ENCODE results near the gene CDKL1.
"Not testable (repeated sequence)": the region's sequence is repeated elsewhere in the genome, so short reads cannot be mapped to it uniquely, and the experiment has no call there.

The CDKL1 gene

GRCh38 chr14:50357124-50357523, 39.6 kb downstream of the CDKL1 start:
- no peaks in the 10 kb centered on the region for H3K36me3 ChIP-seq (ENCODE audit: insufficient read depth)
- TF ChIP-seq, protein P1, sequence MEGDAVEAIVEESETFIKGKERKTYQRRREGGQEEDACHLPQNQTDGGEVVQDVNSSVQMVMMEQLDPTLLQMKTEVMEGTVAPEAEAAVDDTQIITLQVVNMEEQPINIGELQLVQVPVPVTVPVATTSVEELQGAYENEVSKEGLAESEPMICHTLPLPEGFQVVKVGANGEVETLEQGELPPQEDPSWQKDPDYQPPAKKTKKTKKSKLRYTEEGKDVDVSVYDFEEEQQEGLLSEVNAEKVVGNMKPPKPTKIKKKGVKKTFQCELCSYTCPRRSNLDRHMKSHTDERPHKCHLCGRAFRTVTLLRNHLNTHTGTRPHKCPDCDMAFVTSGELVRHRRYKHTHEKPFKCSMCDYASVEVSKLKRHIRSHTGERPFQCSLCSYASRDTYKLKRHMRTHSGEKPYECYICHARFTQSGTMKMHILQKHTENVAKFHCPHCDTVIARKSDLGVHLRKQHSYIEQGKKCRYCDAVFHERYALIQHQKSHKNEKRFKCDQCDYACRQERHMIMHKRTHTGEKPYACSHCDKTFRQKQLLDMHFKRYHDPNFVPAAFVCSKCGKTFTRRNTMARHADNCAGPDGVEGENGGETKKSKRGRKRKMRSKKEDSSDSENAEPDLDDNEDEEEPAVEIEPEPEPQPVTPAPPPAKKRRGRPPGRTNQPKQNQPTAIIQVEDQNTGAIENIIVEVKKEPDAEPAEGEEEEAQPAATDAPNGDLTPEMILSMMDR (conservative IDR thresholded peaks at IDR 0.05; ENCODE audit: low read depth, low read length) = no peak
- H3K79me2 ChIP-seq (ENCODE audit: insufficient read depth, low read depth) = no peaks in the 10 kb centered on the region

GRCh38 chr14:50356283-50356682, 40.4 kb downstream of the CDKL1 start:
- H3K27ac ChIP-seq; H3K79me2 ChIP-seq (ENCODE audit: insufficient read depth, low read depth); H3K4me3 ChIP-seq (IDR thresholded peaks at IDR 0.05; ENCODE audit: insufficient read depth, low read depth, low read length); H3K9ac ChIP-seq; H2AFZ ChIP-seq (ENCODE audit: low read depth); H3K27me3 ChIP-seq (ENCODE audit: insufficient read depth, low read depth); H3K4me1 ChIP-seq (ENCODE audit: low read depth, poor library complexity, severe bottlenecking); H3K36me3 ChIP-seq (ENCODE audit: insufficient read depth); H4K20me1 ChIP-seq (ENCODE audit: insufficient read depth); H3K4me2 ChIP-seq: not testable (repeated sequence)

More at GRCh38 chr14:50357124-50357523, 39.6 kb downstream of the CDKL1 start:
- H3K4me3 ChIP-seq (IDR thresholded peaks at IDR 0.05; ENCODE audit: insufficient read depth, low read depth, low read length) = no peak overlapping the region
- H3K27ac ChIP-seq = no peak overlapping the region
- no peaks in the 10 kb centered on the region for H4K20me1 ChIP-seq (ENCODE audit: insufficient read depth)
- H3K4me1 ChIP-seq (ENCODE audit: low read depth, poor library complexity, severe bottlenecking) = no peaks in the 10 kb centered on the region
- no peaks in the 10 kb centered on the region for H3K27me3 ChIP-seq (ENCODE audit: insufficient read depth, low read depth)
- no peak overlapping the region for H2AFZ ChIP-seq (ENCODE audit: low read depth)
- H3K4me2 ChIP-seq = no peak overlapping the region
- H3K9ac ChIP-seq = no peak overlapping the region

DNA sequence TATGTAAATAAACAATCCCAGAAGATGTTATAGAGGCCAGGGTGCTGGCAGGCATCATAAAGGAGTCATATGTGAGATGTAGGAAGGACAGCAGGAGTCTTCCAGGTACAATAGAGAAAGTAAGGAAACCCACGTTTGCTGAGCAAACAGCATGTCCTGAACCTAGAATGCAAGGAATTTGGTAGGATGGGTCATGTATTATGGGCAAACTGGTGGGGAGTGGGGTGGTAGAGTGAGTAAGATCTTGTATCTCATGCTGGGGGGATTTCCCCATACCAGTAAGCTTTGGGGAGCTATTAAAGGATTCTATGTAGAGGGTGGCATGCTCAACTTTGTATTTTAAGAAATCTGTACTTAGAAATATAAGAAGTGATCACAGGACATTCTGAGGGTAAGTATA, 41.0 kb downstream of the CDKL1 start:
- H3K4me3 ChIP-seq (IDR thresholded peaks at IDR 0.05; ENCODE audit: insufficient read depth, low read depth, low read length) = no peak overlapping the region

DNA sequence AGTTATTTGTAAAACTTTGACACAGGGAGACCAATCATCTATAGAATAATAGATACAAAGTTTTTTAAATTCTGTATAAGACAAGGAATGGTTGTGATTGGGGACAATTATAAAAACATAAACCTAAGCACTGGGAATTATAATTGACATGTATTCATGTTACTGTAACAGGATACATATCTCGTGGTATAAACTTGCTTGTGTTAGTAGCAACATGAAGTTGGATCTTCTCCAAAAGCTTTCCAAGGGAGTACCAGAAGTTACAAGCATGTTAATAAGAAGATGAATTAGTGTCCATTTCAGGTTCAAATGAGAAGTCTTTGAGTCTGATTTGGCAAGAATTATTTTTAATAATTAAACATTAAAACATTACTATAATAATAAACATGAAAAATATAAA, 42.2 kb downstream of the CDKL1 start:
- Histone ChIP-seq H3K4me1 (ENCODE audit: low read depth, poor library complexity, severe bottlenecking) (no peaks in the 10 kb centered on the region), H3K9ac (no peak overlapping the region), H3K36me3 (ENCODE audit: insufficient read depth) (no peaks in the 10 kb centered on the region), H3K27ac (no peak overlapping the region), H3K27me3 (ENCODE audit: insufficient read depth, low read depth) (no peaks in the 10 kb centered on the region), H2AFZ (ENCODE audit: low read depth) (no peak overlapping the region), H4K20me1 (ENCODE audit: insufficient read depth) (no peaks in the 10 kb centered on the region), H3K4me3 (IDR thresholded peaks at IDR 0.05; ENCODE audit: insufficient read depth, low read depth, low read length) (no peak overlapping the region), H3K79me2 (ENCODE audit: insufficient read depth, low read depth) (no peaks in the 10 kb centered on the region), H3K4me2 (no peak overlapping the region)
- TF ChIP-seq, protein P1 (conservative IDR thresholded peaks at IDR 0.05; ENCODE audit: low read depth, low read length) = no peak

More for the DNA sequence above, 41.0 kb downstream of the CDKL1 start:
- TF ChIP-seq, protein P1 (conservative IDR thresholded peaks at IDR 0.05; ENCODE audit: low read depth, low read length) = no peak
- Histone ChIP-seq H3K4me2 (no peak overlapping the region), H3K4me1 (ENCODE audit: low read depth, poor library complexity, severe bottlenecking) (no peaks in the 10 kb centered on the region), H3K27ac (no peak overlapping the region), H4K20me1 (ENCODE audit: insufficient read depth) (no peaks in the 10 kb centered on the region), H3K27me3 (ENCODE audit: insufficient read depth, low read depth) (no peaks in the 10 kb centered on the region), H3K36me3 (ENCODE audit: insufficient read depth) (no peaks in the 10 kb centered on the region), H2AFZ (ENCODE audit: low read depth) (no peak overlapping the region), H3K79me2 (ENCODE audit: insufficient read depth, low read depth) (no peaks in the 10 kb centered on the region), H3K9ac (no peak overlapping the region)

GRCh38 chr14:50353126-50353525, 43.6 kb downstream of the CDKL1 start:
- TF ChIP-seq, protein P1 (conservative IDR thresholded peaks at IDR 0.05; ENCODE audit: low read depth, low read length) = no peak
- Histone ChIP-seq H2AFZ (ENCODE audit: low read depth) (no peak overlapping the region), H3K4me2 (no peak overlapping the region), H3K27me3 (ENCODE audit: insufficient read depth, low read depth) (no peaks in the 10 kb centered on the region), H3K79me2 (ENCODE audit: insufficient read depth, low read depth) (no peaks in the 10 kb centered on the region), H4K20me1 (ENCODE audit: insufficient read depth) (no peaks in the 10 kb centered on the region), H3K36me3 (ENCODE audit: insufficient read depth) (no peaks in the 10 kb centered on the region), H3K27ac (no peak overlapping the region), H3K4me3 (IDR thresholded peaks at IDR 0.05; ENCODE audit: insufficient read depth, low read depth, low read length) (no peak overlapping the region), H3K4me1 (ENCODE audit: low read depth, poor library complexity, severe bottlenecking) (no peaks in the 10 kb centered on the region), H3K9ac (no peak overlapping the region)

Measured in KMS-11 (cell line).